H1 (cell line): ENCODE results near the gene PC. TPM values are rescaled to one million over a fixed set of nuclear protein-coding genes. Genes with fewer than 3 reads are reported as not detected.

ENCODE experiments used
- BACH1 ChIP-seq: IDR thresholded peaks from 2 replicates; pipeline ENCODE4 v1.6.1; 2012; ENCODE audit warnings: low read length, improper control_type of control experiment
- CHD7 ChIP-seq: fragments of 300-600 bp; sonication (generic); IDR thresholded peaks from 2 replicates; pipeline ENCODE4 v1.7.1; 2012; ENCODE audit warnings: low read length, moderate library complexity, mild to moderate bottlenecking, inconsistent platforms; ENCODE audit not compliant: insufficient replicate concordance
- GTF2F1 ChIP-seq: IDR thresholded peaks from 2 replicates; pipeline ENCODE4 v1.6.1; 2012; ENCODE audit warnings: low read depth, low read length, improper control_type of control experiment, borderline replicate concordance
- HDAC2 ChIP-seq, 2 experiments: fragments of 300-600 bp in 1 of 2; sonication (generic) in 1 of 2; IDR thresholded peaks; 2 replicates each; pipeline ENCODE4 v1.6.1; 2011 to 2012; ENCODE audit warnings: low read depth in 2 of 2, low read length in 2 of 2, mild to moderate bottlenecking in 2 of 2, moderate library complexity in 2 of 2, borderline replicate concordance in 1 of 2, inconsistent platforms in 1 of 2
- HDAC6 ChIP-seq: IDR thresholded peaks from one replicate; pipeline ENCODE4 v1.7.1; 2012; ENCODE audit warnings: low read depth, mild to moderate bottlenecking, inconsistent platforms, low read length, moderate library complexity
- SIN3A ChIP-seq, 2 experiments: IDR thresholded peaks in 1 of 2; conservative IDR thresholded peaks in 1 of 2; 2 replicates each; pipeline ENCODE4 v1.6.1; 2011 to 2012; ENCODE audit warnings: low read length in 2 of 2, improper control_type of control experiment in 1 of 2, low read depth in 1 of 2, mild to moderate bottlenecking in 1 of 2
- TAF1 ChIP-seq: IDR thresholded peaks from 2 replicates; pipeline ENCODE4 v1.6.1; 2011; ENCODE audit warnings: mild to moderate bottlenecking, low read depth, low read length
- USF2 ChIP-seq: IDR thresholded peaks from 2 replicates; pipeline ENCODE4 v1.6.1; 2011; ENCODE audit warnings: low read length, improper control_type of control experiment
- polyA plus RNA-seq, 7 experiments: library from polyadenylated mRNA; depleted of rRNA in 3 of 7; stranded (reverse) in 5 of 7; unstranded in 2 of 7; fragments of >200 nt in 5 of 7; fragments of 200-250 nt in 2 of 7; gene quantifications; 1 replicate in 5 of 7; 2 replicates in 1 of 7; 4 replicates in 1 of 7; pipeline versions ENCODE4 v1.2.1 to v1.2.3, GENCODE V29; 2011 to 2013; ENCODE audit warnings: missing spikeins in 2 of 7, mixed read lengths in 2 of 7
- total RNA-seq: library from RNA; stranded (reverse); fragmentation: NEBNext Ultra II Directional; extraction: Animal tissue kit (Norgen Biotek cat#: 25700); gene quantifications from 2 replicates; pipeline ENCODE4 v1.2.1, GENCODE V29; 2021

Gene PC
- total and polyA plus RNA-seq, 2 of the 8 experiments (the other 6 are each of a cell fraction or from before 2014, with no cell fraction given), result 11.5 to 27.5 TPM

GRCh38 chr11:66856496-66857233 is 101.5 kb downstream of the PC start, which contains the start of gene LRFN4 (continued):
- TF ChIP-seq CHD7 (no peak), HDAC2 (IDR thresholded peaks at IDR 0.05; ENCODE audit: borderline replicate concordance in 1 of 2, low read depth in 2 of 2, low read length in 2 of 2) (peak in 1 of 2 experiments; percentile 9; a peak in 2 of 4 replicates), SIN3A (conservative IDR thresholded peaks at IDR 0.05 in 1 of 2, IDR thresholded peaks at IDR 0.05 in 1 of 2; ENCODE audit: low read depth in 1 of 2, low read length in 2 of 2) (peak in 1 of 2 experiments; percentile 47; a peak in 1 of 4 replicates), GTF2F1 (no peak), TAF1 (peak; percentile 16; the same call in 1 of the 2 replicates), HDAC6 (no peak), USF2 (peak; percentile 75), BACH1 (no peak)
